ENCODE data around the gene LRRN2. TPM values are rescaled to one million over a fixed set of nuclear protein-coding genes. Genes with fewer than 3 reads are reported as not detected.

The LRRN2 gene
- total RNA-seq, 1 experiment from 2014 or later, result 5.8 TPM

DNA sequence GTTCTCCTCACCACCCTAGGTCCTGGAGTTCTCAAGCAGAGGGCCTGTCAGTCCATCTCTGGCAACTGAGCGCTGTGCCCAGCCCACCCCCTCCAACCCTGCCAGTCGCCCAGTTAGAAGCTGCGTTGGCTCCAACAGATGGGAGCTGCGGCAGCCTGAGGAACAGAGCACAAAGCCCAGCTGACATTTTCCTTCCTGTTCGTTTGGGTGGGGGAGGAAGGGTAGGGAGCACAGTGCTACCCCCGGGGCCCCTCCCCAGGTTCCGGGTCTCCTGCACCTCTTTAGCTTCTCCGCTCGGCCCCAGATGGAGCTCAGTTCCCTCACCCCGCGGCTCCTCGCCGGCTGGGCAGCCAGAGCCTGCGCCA is 1.4 kb downstream of the LRRN2 start:
- no peak overlapping the region for H3K56ac ChIP-seq (ENCODE audit: insufficient read length, low read depth, low read length)
- no peaks in the 10 kb centered on the region for H3K79me1 ChIP-seq (ENCODE audit: insufficient read depth, low read depth, low read length, poor library complexity, severe bottlenecking)
- no peak overlapping the region for H2AFZ ChIP-seq (ENCODE audit: low read length)
- Mint-ChIP-seq H3K9me3 (no peaks in the 10 kb centered on the region), H3K4me3 (peak overlapping the region; percentile 85 to 93), H3K4me1 (peaks cover 12 to 16% of the 10 kb centered on the region in 2 experiments), H3K27me3 (ENCODE audit: low read depth) (peaks cover 69% of the 10 kb centered on the region), H3K36me3 (ENCODE audit: insufficient read depth in 1 of 3, low read depth in 3 of 3) (0 out of 7 replicates have a peak, but pooled peaks cover 0 to 1% (median 0%) of the 10 kb centered on the region in 3 experiments), H3K27ac (peak overlapping the region in 1 of 3 experiments; percentile 74; a peak in 1 of 7 replicates)
- H3K79me2 ChIP-seq (ENCODE audit: insufficient read depth, low read length), result no peaks in the 10 kb centered on the region
- no peak overlapping the region for H2AK5ac ChIP-seq (ENCODE audit: insufficient read length, low read length)
- H2BK15ac ChIP-seq (ENCODE audit: low read depth, low read length), result no peak overlapping the region
- H3K4me2 ChIP-seq (ENCODE audit: insufficient read depth, insufficient read length, low read length), result peak overlapping the region; percentile 57
- no peak overlapping the region for H3K18ac ChIP-seq (ENCODE audit: insufficient read length, low read depth, low read length)
- H2BK120ac ChIP-seq (ENCODE audit: low read depth, low read length, poor library complexity, severe bottlenecking), result no peak overlapping the region
- peaks cover 15% of the 10 kb centered on the region for H3K23me2 ChIP-seq (ENCODE audit: insufficient read length, low read depth, low read length, poor library complexity, severe bottlenecking)
- no peak overlapping the region for H2BK12ac ChIP-seq (ENCODE audit: insufficient read length, low read depth, low read length)
- H4K8ac ChIP-seq (replicated peaks; ENCODE audit: insufficient read length, low read depth, low read length), result no peak overlapping the region
- no peak overlapping the region for H3T11ph ChIP-seq (ENCODE audit: low read length)
- H3K4me1 ChIP-seq (ENCODE audit: insufficient read depth, low read length), result no peaks in the 10 kb centered on the region
- no peak overlapping the region for H3K23ac ChIP-seq (ENCODE audit: insufficient read length, low read depth, low read length)
- no peaks in the 10 kb centered on the region for H3K9me3 ChIP-seq (ENCODE audit: control insufficient read depth, low read depth, low read length)
- peaks cover 14% of the 10 kb centered on the region; the same call in 1 of the 2 replicates for H3K27me3 ChIP-seq (ENCODE audit: insufficient read depth, low read length)
- H3K27ac ChIP-seq (ENCODE audit: insufficient read length, low read depth, low read length), result no peak overlapping the region
- no peak overlapping the region for H3K9ac ChIP-seq (ENCODE audit: extremely low read depth, insufficient read length, low read length)
- TF ChIP-seq, protein P1, sequence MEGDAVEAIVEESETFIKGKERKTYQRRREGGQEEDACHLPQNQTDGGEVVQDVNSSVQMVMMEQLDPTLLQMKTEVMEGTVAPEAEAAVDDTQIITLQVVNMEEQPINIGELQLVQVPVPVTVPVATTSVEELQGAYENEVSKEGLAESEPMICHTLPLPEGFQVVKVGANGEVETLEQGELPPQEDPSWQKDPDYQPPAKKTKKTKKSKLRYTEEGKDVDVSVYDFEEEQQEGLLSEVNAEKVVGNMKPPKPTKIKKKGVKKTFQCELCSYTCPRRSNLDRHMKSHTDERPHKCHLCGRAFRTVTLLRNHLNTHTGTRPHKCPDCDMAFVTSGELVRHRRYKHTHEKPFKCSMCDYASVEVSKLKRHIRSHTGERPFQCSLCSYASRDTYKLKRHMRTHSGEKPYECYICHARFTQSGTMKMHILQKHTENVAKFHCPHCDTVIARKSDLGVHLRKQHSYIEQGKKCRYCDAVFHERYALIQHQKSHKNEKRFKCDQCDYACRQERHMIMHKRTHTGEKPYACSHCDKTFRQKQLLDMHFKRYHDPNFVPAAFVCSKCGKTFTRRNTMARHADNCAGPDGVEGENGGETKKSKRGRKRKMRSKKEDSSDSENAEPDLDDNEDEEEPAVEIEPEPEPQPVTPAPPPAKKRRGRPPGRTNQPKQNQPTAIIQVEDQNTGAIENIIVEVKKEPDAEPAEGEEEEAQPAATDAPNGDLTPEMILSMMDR (conservative IDR thresholded peaks at IDR 0.05), result no peak
- no peak overlapping the region for H3K14ac ChIP-seq (ENCODE audit: insufficient read depth, low read length)
- no peak overlapping the region for H3K4ac ChIP-seq (ENCODE audit: low read depth, low read length)
- H2BK20ac ChIP-seq (ENCODE audit: low read depth, low read length, poor library complexity, severe bottlenecking), result no peak overlapping the region
- no peaks in the 10 kb centered on the region for H4K20me1 ChIP-seq (ENCODE audit: control insufficient read depth, insufficient read depth, insufficient read length)
- WGBS (ENCODE audit: extremely low coverage, insufficient read length, low lambda C conversion rate), result no CpG with 5 or more reads among the region's 14 CpGs
- no peak for DNase-seq
- no peak overlapping the region for H4K91ac ChIP-seq (ENCODE audit: insufficient read length, low read depth, low read length)
- no peak overlapping the region for H2BK5ac ChIP-seq (ENCODE audit: insufficient read length, low read length)
- no peak overlapping the region for H4K5ac ChIP-seq (ENCODE audit: insufficient read length, low read depth, low read length)
